Measurements from ENCODE around the gene ACMSD.

The ACMSD gene

GRCh38 chr2:134910763-134911399, 72.5 kb downstream of the ACMSD start:
- no peak for DNase-seq

- DNase-seq, result no peak
These were observed 73.0 kb downstream of the ACMSD start for GRCh38 chr2:134911400-134911785.

GRCh38 chr2:134912361-134912760, 73.9 kb downstream of the ACMSD start:
- DNase-seq, result no peak

- no peak for DNase-seq
These were observed 79.0 kb downstream of the ACMSD start for GRCh38 chr2:134917360-134917865.

GRCh38 chr2:134917888-134918525, 79.6 kb downstream of the ACMSD start:
- no peak for DNase-seq

- peak; percentile 100 for DNase-seq
These were observed 80.3 kb downstream of the ACMSD start, which contains the start of gene CCNT2 for GRCh38 chr2:134918526-134919340. TSS of gene CCNT2 (plus strand) at chr2:134918822. CDS start at chr2:134918855, 33 bp downstream.

GRCh38 chr2:134919341-134920210, 81.2 kb downstream of the ACMSD start:
- peak; percentile 41 for DNase-seq

GRCh38 chr2:134924912-134925311, 86.5 kb downstream of the ACMSD start:
- DNase-seq, result no peak

- no peak for DNase-seq
These were observed 88.0 kb downstream of the ACMSD start for GRCh38 chr2:134926231-134926931.

- peak; percentile 2 for DNase-seq
These were observed 88.8 kb downstream of the ACMSD start for GRCh38 chr2:134927195-134927594.

- no peak for DNase-seq
These were observed 94.6 kb downstream of the ACMSD start for GRCh38 chr2:134932864-134933526.

- DNase-seq, result no peak
These were observed 95.3 kb downstream of the ACMSD start for GRCh38 chr2:134933732-134934131.

- no peak for DNase-seq
These were observed 95.7 kb downstream of the ACMSD start for GRCh38 chr2:134934150-134934549.

- no peak for DNase-seq
These were observed 96.2 kb downstream of the ACMSD start for GRCh38 chr2:134934641-134935040.

GRCh38 chr2:134936691-134937090, 98.3 kb downstream of the ACMSD start:
- DNase-seq, result no peak

- DNase-seq, result no peak
These were observed 105.1 kb downstream of the ACMSD start for GRCh38 chr2:134943540-134943939.

GRCh38 chr2:134944975-134945374, 106.6 kb downstream of the ACMSD start:
- no peak for DNase-seq

- DNase-seq, result no peak
These were observed 107.7 kb downstream of the ACMSD start for GRCh38 chr2:134946073-134946472.

- DNase-seq, result no peak
These were observed 111.7 kb downstream of the ACMSD start for GRCh38 chr2:134949981-134950708.

GRCh38 chr2:134950886-134951285, 112.5 kb downstream of the ACMSD start:
- DNase-seq, result no peak
